ENCODE data around the gene MX2.
"Not testable (repeated sequence)": the region's sequence is repeated elsewhere in the genome, so short reads cannot be mapped to it uniquely, and the experiment has no call there.

Gene MX2

GRCh38 chr21:41406340-41406739, 44.5 kb downstream of the MX2 start:
- H3K4me1 ChIP-seq (ENCODE audit: control extremely low read depth in 1 of 4, control insufficient read depth in 4 of 4, insufficient read depth in 4 of 4, low read length in 3 of 4) = peaks cover 0 to 3% (median 0%) of the 10 kb centered on the region in 4 experiments
- 100% methylated on average over 3 of the region's 6 CpGs for WGBS (ENCODE audit: insufficient coverage)
- H3K36me3 ChIP-seq (ENCODE audit: control insufficient read depth in 4 of 4, insufficient read depth in 4 of 4, low read length in 3 of 4) = peaks cover 0 to 46% (median 9%) of the 10 kb centered on the region in 4 experiments
- peaks cover 0 to 13% (median 4%) of the 10 kb centered on the region in 5 experiments for H3K9me3 ChIP-seq (ENCODE audit: control extremely low read depth in 1 of 5, control insufficient read depth in 4 of 5, insufficient read depth in 2 of 5, low read depth in 1 of 5, low read length in 4 of 5)
- no peak overlapping the region for H3K27ac ChIP-seq (ENCODE audit: insufficient read depth in 1 of 2, low read depth in 1 of 2, low read length in 2 of 2, poor library complexity in 1 of 2, severe bottlenecking in 2 of 2)
- H3K4me3 ChIP-seq (ENCODE audit: control insufficient read depth in 1 of 7, extremely low read depth in 1 of 7, insufficient read depth in 4 of 7, low read depth in 2 of 7, low read length in 6 of 7) = no peak overlapping the region
- no peak for DNase-seq
- no peaks in the 10 kb centered on the region for H3K27me3 ChIP-seq (replicated peaks in 2 of 5; ENCODE audit: control insufficient read depth in 4 of 5, insufficient read depth in 5 of 5, low read length in 4 of 5)
- POLR2A ChIA-PET = no interaction called here
- CTCF ChIA-PET = interaction anchor here (2.1 kb wide), 1 partner anchor 124 kb away, joined by 5 read pairs; no protein-coding TSS in a partner anchor

- peaks cover 0 to 38% (median 8%) of the 10 kb centered on the region in 4 experiments for H3K36me3 ChIP-seq (ENCODE audit: control insufficient read depth in 4 of 4, insufficient read depth in 4 of 4, low read length in 3 of 4)
- peaks cover 0 to 16% (median 6%) of the 10 kb centered on the region in 5 experiments for H3K9me3 ChIP-seq (ENCODE audit: control extremely low read depth in 1 of 5, control insufficient read depth in 4 of 5, insufficient read depth in 2 of 5, low read depth in 1 of 5, low read length in 4 of 5)
- ChIA-PET POLR2A (interaction anchor here (0.6 kb wide), 1 partner anchor 68 kb away, joined by 6 read pairs; no protein-coding TSS in a partner anchor), CTCF (interaction anchor here (2.1 kb wide), 1 partner anchor 125 kb away, joined by 5 read pairs; no protein-coding TSS in a partner anchor)
- H3K4me3 ChIP-seq (ENCODE audit: control insufficient read depth in 1 of 7, extremely low read depth in 1 of 7, insufficient read depth in 4 of 7, low read depth in 2 of 7, low read length in 6 of 7) = no peak overlapping the region
- H3K27me3 ChIP-seq (replicated peaks in 2 of 5; ENCODE audit: control insufficient read depth in 4 of 5, insufficient read depth in 5 of 5, low read length in 4 of 5) = no peaks in the 10 kb centered on the region
- no peak for DNase-seq
- H3K27ac ChIP-seq (ENCODE audit: insufficient read depth in 1 of 2, low read depth in 1 of 2, low read length in 2 of 2, poor library complexity in 1 of 2, severe bottlenecking in 2 of 2) = no peak overlapping the region
- H3K4me1 ChIP-seq (ENCODE audit: control extremely low read depth in 1 of 4, control insufficient read depth in 4 of 4, insufficient read depth in 4 of 4, low read length in 3 of 4) = peaks cover 0 to 3% (median 0%) of the 10 kb centered on the region in 4 experiments
- WGBS (ENCODE audit: insufficient coverage) = 97% methylated on average over 21 of the region's 24 CpGs
These were observed 46.0 kb downstream of the MX2 start for GRCh38 chr21:41407541-41408460.

GRCh38 chr21:41410361-41410760, 48.5 kb downstream of the MX2 start:
- Histone ChIP-seq H3K27me3 (replicated peaks in 2 of 5; ENCODE audit: control insufficient read depth in 4 of 5, insufficient read depth in 5 of 5, low read length in 4 of 5) (no peaks in the 10 kb centered on the region), H3K9me3 (ENCODE audit: control extremely low read depth in 1 of 5, control insufficient read depth in 4 of 5, insufficient read depth in 2 of 5, low read depth in 1 of 5, low read length in 4 of 5) (peaks cover 0 to 21% (median 6%) of the 10 kb centered on the region in 5 experiments), H3K4me1 (ENCODE audit: control extremely low read depth in 1 of 4, control insufficient read depth in 4 of 4, insufficient read depth in 4 of 4, low read length in 3 of 4) (peaks cover 0 to 3% (median 0%) of the 10 kb centered on the region in 4 experiments), H3K27ac (ENCODE audit: insufficient read depth in 1 of 2, low read depth in 1 of 2, low read length in 2 of 2, poor library complexity in 1 of 2, severe bottlenecking in 2 of 2) (no peak overlapping the region), H3K36me3 (ENCODE audit: control insufficient read depth in 4 of 4, insufficient read depth in 4 of 4, low read length in 3 of 4) (peaks cover 0 to 30% (median 7%) of the 10 kb centered on the region in 4 experiments), H3K4me3 (ENCODE audit: control insufficient read depth in 1 of 7, extremely low read depth in 1 of 7, insufficient read depth in 4 of 7, low read depth in 2 of 7, low read length in 6 of 7) (no peak overlapping the region)
- ChIA-PET POLR2A (no interaction called here), CTCF (interaction anchor here (0.8 kb wide), 1 partner anchor 50 kb away, joined by 3 read pairs; no protein-coding TSS in a partner anchor)
- DNase-seq = no peak
- WGBS (ENCODE audit: insufficient coverage) = 100% methylated on average over 1 of the region's 1 CpG

GRCh38 chr21:41410767-41411448, 49.1 kb downstream of the MX2 start:
- POLR2A ChIA-PET = no interaction called here

GRCh38 chr21:41411449-41412089, 49.7 kb downstream of the MX2 start:
- ChIA-PET POLR2A (no interaction called here), CTCF (interaction anchor here (0.6 to 1.0 kb wide), 2 partner anchors 41 to 125 kb away, joined by 3 read pairs; no protein-coding TSS in a partner anchor)
- Histone ChIP-seq H3K27ac (ENCODE audit: insufficient read depth in 1 of 2, low read depth in 1 of 2, low read length in 2 of 2, poor library complexity in 1 of 2, severe bottlenecking in 2 of 2) (no peak overlapping the region), H3K27me3 (replicated peaks in 2 of 5; ENCODE audit: control insufficient read depth in 4 of 5, insufficient read depth in 5 of 5, low read length in 4 of 5) (no peaks in the 10 kb centered on the region), H3K4me1 (ENCODE audit: control extremely low read depth in 1 of 4, control insufficient read depth in 4 of 4, insufficient read depth in 4 of 4, low read length in 3 of 4) (no peaks in the 10 kb centered on the region), H3K36me3 (ENCODE audit: control insufficient read depth in 4 of 4, insufficient read depth in 4 of 4, low read length in 3 of 4) (peaks cover 0 to 30% (median 7%) of the 10 kb centered on the region in 4 experiments), H3K9me3 (ENCODE audit: control extremely low read depth in 1 of 5, control insufficient read depth in 4 of 5, insufficient read depth in 2 of 5, low read depth in 1 of 5, low read length in 4 of 5) (peaks cover 0 to 21% (median 6%) of the 10 kb centered on the region in 5 experiments), H3K4me3 (ENCODE audit: control insufficient read depth in 1 of 7, extremely low read depth in 1 of 7, insufficient read depth in 4 of 7, low read depth in 2 of 7, low read length in 6 of 7) (no peak overlapping the region)
- WGBS (ENCODE audit: insufficient coverage) = 96% methylated on average over 4 of the region's 5 CpGs
- DNase-seq = peak in 2 of 3 donors; percentile 21 to 26

More at GRCh38 chr21:41410767-41411448, 49.1 kb downstream of the MX2 start:
- Histone ChIP-seq H3K4me3 (ENCODE audit: control insufficient read depth in 1 of 7, extremely low read depth in 1 of 7, insufficient read depth in 4 of 7, low read depth in 2 of 7, low read length in 6 of 7) (no peak overlapping the region), H3K27me3 (replicated peaks in 2 of 5; ENCODE audit: control insufficient read depth in 4 of 5, insufficient read depth in 5 of 5, low read length in 4 of 5) (no peaks in the 10 kb centered on the region), H3K36me3 (ENCODE audit: control insufficient read depth in 4 of 4, insufficient read depth in 4 of 4, low read length in 3 of 4) (peaks cover 0 to 30% (median 7%) of the 10 kb centered on the region in 4 experiments), H3K9me3 (ENCODE audit: control extremely low read depth in 1 of 5, control insufficient read depth in 4 of 5, insufficient read depth in 2 of 5, low read depth in 1 of 5, low read length in 4 of 5) (peaks cover 0 to 21% (median 6%) of the 10 kb centered on the region in 5 experiments), H3K27ac (ENCODE audit: insufficient read depth in 1 of 2, low read depth in 1 of 2, low read length in 2 of 2, poor library complexity in 1 of 2, severe bottlenecking in 2 of 2) (no peak overlapping the region), H3K4me1 (ENCODE audit: control extremely low read depth in 1 of 4, control insufficient read depth in 4 of 4, insufficient read depth in 4 of 4, low read length in 3 of 4) (peaks cover 0 to 3% (median 0%) of the 10 kb centered on the region in 4 experiments)
- CTCF ChIA-PET = interaction anchor here (0.6 to 1.0 kb wide), 3 partner anchors 40 to 124 kb away, joined by 3 read pairs; no protein-coding TSS in a partner anchor
- 93% methylated on average over 4 of the region's 5 CpGs for WGBS (ENCODE audit: insufficient coverage)
- DNase-seq = no peak

- H3K36me3 ChIP-seq (ENCODE audit: control insufficient read depth in 4 of 4, insufficient read depth in 4 of 4, low read length in 3 of 4); H3K27ac ChIP-seq (ENCODE audit: insufficient read depth in 1 of 2, low read depth in 1 of 2, low read length in 2 of 2, poor library complexity in 1 of 2, severe bottlenecking in 2 of 2); H3K4me3 ChIP-seq (ENCODE audit: control insufficient read depth in 1 of 7, extremely low read depth in 1 of 7, insufficient read depth in 4 of 7, low read depth in 2 of 7, low read length in 6 of 7); H3K9me3 ChIP-seq (ENCODE audit: control extremely low read depth in 1 of 5, control insufficient read depth in 4 of 5, insufficient read depth in 2 of 5, low read depth in 1 of 5, low read length in 4 of 5); DNase-seq; H3K27me3 ChIP-seq (replicated peaks in 2 of 5; ENCODE audit: control insufficient read depth in 4 of 5, insufficient read depth in 5 of 5, low read length in 4 of 5); POLR2A ChIA-PET: not testable (repeated sequence)
- WGBS (ENCODE audit: insufficient coverage) = no CpG with 5 or more reads among the region's 2 CpGs
- H3K4me1 ChIP-seq (ENCODE audit: control extremely low read depth in 1 of 4, control insufficient read depth in 4 of 4, insufficient read depth in 4 of 4, low read length in 3 of 4) = peaks cover 0 to 11% (median 7%) of the 10 kb centered on the region in 4 experiments
- CTCF ChIA-PET = interaction anchor here (1.2 kb wide), 1 partner anchor 45 kb away, joined by 3 read pairs; no protein-coding TSS in a partner anchor
These were observed 55.7 kb downstream of the MX2 start for GRCh38 chr21:41417505-41417904.

Data from common myeloid progenitor, CD34-positive (primary cell).